Measurements from ENCODE around the gene CMC1.

The CMC1 gene

GRCh38 chr3:28335246-28335645 lies 93.8 kb downstream of the CMC1 start:
- Histone ChIP-seq H3K36me3 (replicated peaks; ENCODE audit: low read depth, low read length) (peaks cover 13% of the 10 kb centered on the region), H3K9ac (ENCODE audit: low read length) (no peak overlapping the region), H3K4me3 (ENCODE audit: low read length) (no peak overlapping the region), H3K79me2 (ENCODE audit: low read length) (no peaks in the 10 kb centered on the region), H3K9me3 (ENCODE audit: insufficient read depth, low read length) (no peaks in the 10 kb centered on the region), H4K20me1 (ENCODE audit: insufficient read depth, low read length) (no peaks in the 10 kb centered on the region), H2AFZ (ENCODE audit: low read depth, low read length) (no peak overlapping the region), H3K4me2 (ENCODE audit: low read length) (no peak overlapping the region), H3K27ac (ENCODE audit: low read length) (no peak overlapping the region), H3K27me3 (ENCODE audit: low read depth, low read length) (no peaks in the 10 kb centered on the region), H3K4me1 (ENCODE audit: low read length) (no peaks in the 10 kb centered on the region)
- no peak for TF ChIP-seq EZH2phosphoT487 (IDR thresholded peaks at IDR 0.05; ENCODE audit: low read depth)
- TF ChIP-seq CTCF (IDR thresholded peaks at IDR 0.05; ENCODE audit: low read depth, low read length): no peak

- H4K20me1 ChIP-seq (ENCODE audit: insufficient read depth, low read length): peaks cover 1% of the 10 kb centered on the region; the same call in 1 of the 2 replicates
- H3K27me3 ChIP-seq (ENCODE audit: low read depth, low read length): no peaks in the 10 kb centered on the region
- no peaks in the 10 kb centered on the region for H3K4me1 ChIP-seq (ENCODE audit: low read length)
- H3K9ac ChIP-seq (ENCODE audit: low read length): no peak overlapping the region
- H3K36me3 ChIP-seq (replicated peaks; ENCODE audit: low read depth, low read length): peaks cover 13% of the 10 kb centered on the region
- no peaks in the 10 kb centered on the region for H3K9me3 ChIP-seq (ENCODE audit: insufficient read depth, low read length)
- no peak overlapping the region for H3K27ac ChIP-seq (ENCODE audit: low read length)
- H2AFZ ChIP-seq (ENCODE audit: low read depth, low read length): no peak overlapping the region
- H3K79me2 ChIP-seq (ENCODE audit: low read length): peaks cover 5% of the 10 kb centered on the region
- no peak overlapping the region for H3K4me3 ChIP-seq (ENCODE audit: low read length)
- no peak overlapping the region for H3K4me2 ChIP-seq (ENCODE audit: low read length)
- no peak for TF ChIP-seq CTCF (IDR thresholded peaks at IDR 0.05; ENCODE audit: low read depth, low read length)
- no peak for TF ChIP-seq EZH2phosphoT487 (IDR thresholded peaks at IDR 0.05; ENCODE audit: low read depth)
These were observed 95.8 kb downstream of the CMC1 start for GRCh38 chr3:28337230-28337629.

GRCh38 chr3:28343144-28343543 lies 101.7 kb downstream of the CMC1 start:
- no peak overlapping the region for H3K4me2 ChIP-seq (ENCODE audit: low read length)
- no peaks in the 10 kb centered on the region for H3K27me3 ChIP-seq (ENCODE audit: low read depth, low read length)
- H2AFZ ChIP-seq (ENCODE audit: low read depth, low read length): no peak overlapping the region
- no peak overlapping the region for H3K27ac ChIP-seq (ENCODE audit: low read length)
- no peak overlapping the region for H3K9ac ChIP-seq (ENCODE audit: low read length)
- no peak for TF ChIP-seq EZH2phosphoT487 (IDR thresholded peaks at IDR 0.05; ENCODE audit: low read depth)
- H4K20me1 ChIP-seq (ENCODE audit: insufficient read depth, low read length): peaks cover 6% of the 10 kb centered on the region; the same call in 1 of the 2 replicates
- peaks cover 48% of the 10 kb centered on the region for H3K79me2 ChIP-seq (ENCODE audit: low read length)
- H3K4me3 ChIP-seq (ENCODE audit: low read length): no peak overlapping the region
- peaks cover 16% of the 10 kb centered on the region for H3K4me1 ChIP-seq (ENCODE audit: low read length)
- peaks cover 13% of the 10 kb centered on the region for H3K36me3 ChIP-seq (replicated peaks; ENCODE audit: low read depth, low read length)
- H3K9me3 ChIP-seq (ENCODE audit: insufficient read depth, low read length): no peaks in the 10 kb centered on the region

GRCh38 chr3:28345690-28346089 lies 104.3 kb downstream of the CMC1 start:
- Histone ChIP-seq H3K27me3 (ENCODE audit: low read depth, low read length) (no peaks in the 10 kb centered on the region), H4K20me1 (ENCODE audit: insufficient read depth, low read length) (peaks cover 6% of the 10 kb centered on the region; the same call in 1 of the 2 replicates), H3K9me3 (ENCODE audit: insufficient read depth, low read length) (no peaks in the 10 kb centered on the region; the same call in 1 of the 2 replicates), H3K27ac (ENCODE audit: low read length) (no peak overlapping the region), H3K4me3 (ENCODE audit: low read length) (no peak overlapping the region), H3K4me2 (ENCODE audit: low read length) (no peak overlapping the region), H3K9ac (ENCODE audit: low read length) (no peak overlapping the region), H3K36me3 (replicated peaks; ENCODE audit: low read depth, low read length) (peaks cover 7% of the 10 kb centered on the region), H3K4me1 (ENCODE audit: low read length) (peaks cover 21% of the 10 kb centered on the region), H3K79me2 (ENCODE audit: low read length) (peaks cover 63% of the 10 kb centered on the region), H2AFZ (ENCODE audit: low read depth, low read length) (no peak overlapping the region)
- TF ChIP-seq CTCF (IDR thresholded peaks at IDR 0.05; ENCODE audit: low read depth, low read length) (no peak), EZH2phosphoT487 (IDR thresholded peaks at IDR 0.05; ENCODE audit: low read depth) (no peak)

Data from OCI-LY3 (cell line).